HG02610 (cell line): Measurements from ENCODE around the gene TNF.

Experiments used
- ATAC-seq: cut with Tn5 transposase; IDR thresholded peaks from one replicate; pipeline ENCODE4 v1.9.1; 2021; ENCODE audit warnings: mild to moderate bottlenecking, moderate library complexity; ENCODE audit not compliant: unreplicated experiment

The TNF gene

DNA sequence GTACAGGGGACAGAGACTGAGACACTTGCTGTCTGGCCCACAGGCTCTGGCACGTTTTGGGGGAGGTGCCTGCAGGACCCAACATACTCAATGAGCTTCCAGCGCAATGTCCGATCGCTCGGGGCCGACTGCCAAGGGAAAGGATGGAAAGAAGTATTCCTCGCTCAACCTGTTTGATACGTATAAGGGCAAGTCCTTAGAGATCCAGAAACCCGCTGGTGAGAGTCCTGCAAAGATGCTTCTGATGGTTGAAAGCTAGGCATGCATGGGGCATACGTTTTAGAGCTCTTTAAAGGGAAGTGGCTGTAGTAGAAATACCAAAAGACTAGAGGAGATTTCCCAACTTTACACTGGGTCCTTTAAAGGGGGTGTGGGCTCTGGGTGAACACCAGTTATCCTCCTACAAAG lies 47.3 kb downstream of the TNF start:
- ATAC-seq, result no peak

DNA sequence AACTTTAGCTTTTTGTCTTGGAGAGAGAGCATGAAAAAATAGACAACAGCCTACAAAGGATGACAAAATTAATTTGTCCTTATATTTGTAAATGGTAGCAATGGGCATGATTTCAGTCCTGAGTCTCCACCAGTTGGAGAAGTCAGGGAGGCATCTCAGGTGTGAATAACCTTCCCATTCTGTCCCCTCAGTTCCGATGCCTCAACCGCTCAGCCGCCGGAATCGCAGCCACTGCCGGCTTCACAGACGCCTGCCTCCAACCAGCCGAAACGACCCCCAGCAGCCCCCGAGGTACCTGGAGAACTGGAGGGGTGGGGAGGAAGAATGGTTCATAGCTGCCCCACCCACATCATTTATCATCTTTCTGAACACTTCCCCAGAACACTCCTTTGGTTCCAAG lies 48.7 kb downstream of the TNF start:
- ATAC-seq, result no peak

DNA sequence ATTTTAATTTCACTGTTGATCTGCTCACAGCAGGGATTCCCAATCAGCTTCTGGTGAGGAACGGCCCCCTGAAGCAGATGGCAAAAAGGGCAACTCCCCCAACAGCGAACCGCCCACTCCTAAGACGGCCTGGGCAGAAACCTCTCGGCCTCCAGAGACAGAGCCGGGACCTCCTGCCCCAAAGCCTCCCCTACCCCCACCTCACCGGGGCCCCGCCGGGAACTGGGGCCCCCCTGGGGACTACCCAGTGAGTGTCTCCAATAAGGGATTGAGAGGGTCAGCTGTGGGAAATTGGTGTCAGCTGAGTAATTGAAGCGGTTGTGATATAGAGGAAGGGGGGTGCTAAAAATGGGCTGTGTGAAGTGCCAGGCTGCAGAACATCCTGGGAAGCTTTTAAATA lies 51.6 kb downstream of the TNF start:
- ATAC-seq, result no peak

DNA sequence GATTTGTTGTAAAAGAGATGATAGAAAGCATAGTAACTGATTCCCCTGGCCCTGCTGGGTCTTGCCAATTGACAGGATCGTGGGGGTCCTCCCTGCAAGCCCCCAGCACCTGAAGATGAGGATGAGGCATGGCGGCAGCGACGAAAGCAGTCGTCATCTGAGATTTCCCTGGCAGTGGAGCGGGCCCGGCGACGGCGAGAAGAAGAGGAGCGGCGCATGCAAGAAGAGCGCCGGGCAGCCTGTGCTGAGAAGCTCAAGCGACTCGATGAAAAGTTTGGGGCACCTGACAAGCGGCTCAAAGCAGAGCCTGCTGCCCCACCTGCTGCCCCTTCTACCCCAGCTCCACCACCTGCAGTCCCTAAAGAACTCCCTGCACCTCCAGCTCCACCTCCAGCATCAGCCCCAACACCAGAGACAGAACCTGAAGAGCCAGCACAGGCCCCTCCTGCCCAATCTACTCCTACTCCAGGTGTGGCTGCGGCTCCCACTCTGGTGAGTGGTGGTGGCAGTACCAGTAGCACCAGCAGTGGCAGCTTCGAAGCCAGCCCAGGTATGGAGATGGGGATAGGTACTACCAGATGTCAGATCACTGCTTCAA lies 52.4 kb downstream of the TNF start:
- ATAC-seq, result no peak
